Activated naive CD8-positive, alpha-beta T cell (primary cell): ENCODE data around the gene NDUFB11.

Source experiments
- H3K27ac Mint-ChIP-seq: one replicate; pipeline ENCODE4 v1.8.0; 2021; ENCODE audit warnings: mixed read lengths
- H3K27me3 Mint-ChIP-seq: one replicate; pipeline ENCODE4 v1.8.0; 2021; ENCODE audit warnings: mixed read lengths
- H3K36me3 Mint-ChIP-seq: one replicate; pipeline ENCODE4 v1.8.0; 2021; ENCODE audit warnings: mixed read lengths
- H3K4me1 Mint-ChIP-seq: one replicate; pipeline ENCODE4 v1.8.0; 2021; ENCODE audit warnings: low read depth, mixed read lengths
- H3K4me3 Mint-ChIP-seq: one replicate; pipeline ENCODE4 v1.8.0; 2021; ENCODE audit warnings: mild to moderate bottlenecking, mixed read lengths
- H3K9me3 Mint-ChIP-seq: one replicate; pipeline ENCODE4 v1.8.0; 2021; ENCODE audit warnings: low read depth, mixed read lengths

The NDUFB11 gene

GRCh38 chrX:47093248-47093647 is 51.3 kb downstream of the NDUFB11 start:
- no peak overlapping the region for H3K27ac Mint-ChIP-seq
- no peak overlapping the region for H3K4me3 Mint-ChIP-seq
- no peaks in the 10 kb centered on the region for H3K9me3 Mint-ChIP-seq
- no peaks in the 10 kb centered on the region for H3K27me3 Mint-ChIP-seq
- H3K36me3 Mint-ChIP-seq: no peaks in the 10 kb centered on the region
- H3K4me1 Mint-ChIP-seq: peaks cover 6% of the 10 kb centered on the region
